ENCODE data around the gene SPATA17. TPM values are rescaled to one million over a fixed set of nuclear protein-coding genes. Genes with fewer than 3 reads are reported as not detected.

Gene SPATA17
- polyA plus RNA-seq, 4 donors: 1.7 to 16.3 (median 14.4) TPM

DNA sequence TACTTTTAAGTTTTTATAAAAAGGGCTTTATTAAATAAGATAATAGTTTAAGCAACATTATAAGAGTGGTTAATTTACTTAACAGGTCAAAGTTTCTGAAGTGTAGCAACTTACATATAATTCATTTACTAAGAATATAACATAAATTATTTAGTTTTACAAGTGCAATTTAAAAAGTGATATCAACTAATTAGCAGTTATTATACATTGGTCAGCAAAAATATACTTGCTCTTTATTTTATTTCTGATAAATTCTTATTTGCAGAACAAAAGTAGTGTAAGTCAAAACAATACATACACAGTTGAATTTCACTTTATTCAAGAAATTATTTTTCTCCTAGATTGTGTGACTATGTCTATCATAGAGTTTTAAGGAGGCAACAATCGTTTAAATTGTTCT, 215.6 kb downstream of the SPATA17 start:
- DNase-seq (ENCODE audit: low read depth in 4 of 4, low spot score in 3 of 4): no peak

DNA sequence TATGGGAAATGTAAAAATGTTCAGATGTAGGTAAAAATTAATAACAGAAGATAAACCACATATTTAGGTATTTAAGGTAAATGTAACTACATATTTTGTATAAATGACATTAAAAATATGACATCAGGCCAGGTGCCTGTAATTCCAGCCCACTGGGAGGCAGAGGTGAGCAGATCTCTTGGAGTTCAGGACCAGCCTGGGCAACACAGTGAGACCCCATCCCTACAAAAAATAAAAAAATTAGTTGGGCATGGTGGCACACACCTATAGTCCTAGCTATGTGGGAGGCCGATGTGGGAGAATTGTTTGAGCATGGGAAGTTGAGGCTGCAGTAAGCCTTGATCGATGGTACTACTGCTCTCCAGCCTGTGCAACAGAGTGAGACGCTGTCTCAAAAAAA, 216.5 kb downstream of the SPATA17 start:
- DNase-seq (ENCODE audit: low read depth in 4 of 4, low spot score in 3 of 4): no peak

DNA sequence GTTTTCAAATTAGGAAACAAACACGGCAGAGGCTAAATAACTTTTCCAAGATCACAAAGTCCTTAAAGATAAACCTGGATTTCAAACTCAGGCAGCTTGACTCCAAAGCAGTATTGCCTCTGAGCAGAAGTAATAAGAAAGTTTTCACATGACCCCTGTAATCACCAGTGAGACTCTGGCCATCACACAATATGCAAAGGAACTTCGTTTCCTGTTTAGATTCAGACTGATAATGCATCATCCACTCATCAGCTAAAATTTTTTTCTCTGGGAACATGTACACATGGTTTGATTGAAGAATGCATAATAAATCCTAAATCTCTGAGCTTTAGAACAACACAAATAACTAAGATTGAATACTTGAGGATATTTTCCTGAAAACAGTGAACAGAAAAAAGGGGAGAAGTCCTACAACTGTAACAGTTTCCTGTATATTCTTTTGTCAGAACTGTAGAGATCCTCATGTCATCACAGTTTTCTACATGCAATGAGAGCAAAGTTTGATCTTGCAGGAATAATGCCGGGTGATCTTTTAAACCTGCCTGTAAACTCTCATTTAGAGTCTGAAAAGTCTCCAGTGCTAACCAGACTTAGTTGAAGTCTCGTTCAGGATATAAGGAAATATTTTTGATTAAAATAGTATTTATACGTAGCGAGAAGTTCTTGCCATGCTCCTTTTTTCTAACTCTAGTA, 225.3 kb downstream of the SPATA17 start:
- DNase-seq (ENCODE audit: low read depth in 4 of 4, low spot score in 3 of 4): no peak

DNA sequence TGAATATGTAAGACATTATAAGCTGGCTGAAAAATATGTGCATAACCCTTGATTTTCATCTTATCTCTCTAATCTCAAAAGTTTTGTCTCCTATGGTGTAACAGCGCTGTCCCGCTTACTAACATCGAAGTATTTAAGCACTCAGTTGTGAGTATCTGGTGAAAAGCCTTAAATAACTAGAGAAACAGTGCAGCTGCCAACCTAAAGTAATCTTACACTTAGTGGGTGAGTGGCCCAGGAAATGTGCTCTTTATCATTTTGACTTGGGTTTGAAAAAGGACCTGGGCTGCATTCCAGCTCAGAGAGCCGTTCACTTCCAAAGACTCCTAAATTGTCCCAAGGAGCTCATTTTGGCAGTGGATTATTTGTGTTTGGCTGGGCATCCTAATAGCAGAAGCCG, 225.9 kb downstream of the SPATA17 start:
- peak in 1 of 4 donors; percentile 36 for DNase-seq (ENCODE audit: low read depth in 4 of 4, low spot score in 3 of 4)

DNA sequence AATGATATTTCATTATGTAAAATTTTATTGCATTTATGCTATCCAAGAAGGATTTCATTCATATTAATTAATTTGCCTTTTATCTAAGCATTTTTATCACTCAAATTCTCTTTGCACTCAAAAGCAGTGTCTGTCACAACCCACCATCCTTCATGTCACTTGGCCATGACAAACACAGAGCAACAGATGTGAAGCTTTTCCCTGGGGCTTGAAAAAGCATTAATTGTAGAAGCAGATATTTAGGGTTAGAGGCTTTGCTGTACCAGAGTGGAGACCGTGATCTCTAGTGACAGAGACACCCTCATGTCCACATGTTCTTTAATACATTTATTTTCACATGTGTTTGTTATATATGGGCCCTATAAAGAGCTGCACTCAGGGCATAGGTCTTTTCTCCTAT, 230.5 kb downstream of the SPATA17 start:
- no peak for DNase-seq (ENCODE audit: low read depth in 4 of 4, low spot score in 3 of 4)

DNA sequence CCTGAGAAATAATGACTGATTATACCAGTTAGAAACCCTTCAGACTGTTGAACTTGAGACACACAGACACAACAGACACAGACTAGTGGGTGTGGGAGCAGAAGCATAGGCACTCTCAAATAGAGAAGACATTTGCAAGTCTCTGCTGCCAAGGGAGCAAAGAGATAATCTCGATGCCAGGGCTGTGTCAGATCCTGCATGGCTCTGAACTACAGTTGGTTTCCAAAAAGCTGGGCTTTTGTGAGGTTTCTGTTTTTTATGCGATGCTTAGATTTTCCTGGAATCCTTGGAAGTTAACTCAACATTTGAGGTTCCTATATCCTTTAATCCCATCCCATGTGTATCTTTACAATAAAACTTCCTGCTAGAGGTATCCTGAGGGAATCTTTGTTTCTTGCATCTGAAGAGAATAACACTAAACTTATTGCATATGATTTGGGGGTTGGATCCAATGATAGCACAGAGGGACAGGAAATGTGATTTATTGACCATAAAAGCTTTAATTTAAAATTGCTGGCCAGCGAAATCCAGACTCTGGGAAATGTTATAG, 236.4 kb downstream of the SPATA17 start:
- no peak for DNase-seq (ENCODE audit: low read depth in 4 of 4, low spot score in 3 of 4)

DNA sequence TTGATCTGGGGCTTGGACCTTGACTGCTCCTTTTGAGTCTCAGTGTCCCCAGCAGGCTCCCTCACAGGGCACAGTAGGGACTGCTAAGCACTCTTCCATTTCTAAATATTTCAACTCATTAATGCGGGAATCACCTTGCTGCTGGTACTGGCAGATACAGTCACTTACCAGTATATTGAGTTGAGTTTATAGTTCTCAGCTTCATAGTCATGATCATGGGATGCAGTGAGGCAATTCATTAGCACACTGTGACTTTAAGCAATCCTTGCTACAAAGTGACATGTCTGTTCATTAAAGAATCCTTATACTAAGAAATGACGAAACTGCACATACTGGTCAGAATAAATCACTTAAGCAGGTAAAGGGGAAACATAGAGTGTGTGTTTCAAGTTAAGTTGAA, 240.8 kb downstream of the SPATA17 start:
- DNase-seq (ENCODE audit: low read depth in 4 of 4, low spot score in 3 of 4): no peak

DNA sequence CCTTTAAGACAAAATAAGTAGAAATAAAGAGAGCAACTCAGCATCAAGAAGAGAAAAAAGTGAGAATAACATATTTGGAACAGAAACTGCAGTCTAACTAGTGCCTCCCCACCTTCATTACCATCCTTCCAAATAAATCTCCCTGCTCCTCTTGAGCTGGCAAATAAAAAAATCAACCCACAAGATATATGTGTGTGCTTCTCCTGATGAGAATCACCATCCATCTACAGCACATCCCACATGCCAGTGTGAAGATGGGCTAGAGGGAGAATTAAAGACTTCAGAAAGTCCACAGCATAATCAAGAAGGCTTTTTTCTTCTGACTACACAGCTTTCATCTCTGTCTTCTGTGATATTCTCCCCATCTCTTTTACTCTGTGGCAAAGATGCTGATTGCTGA, 244.1 kb downstream of the SPATA17 start:
- no peak for DNase-seq (ENCODE audit: low read depth in 4 of 4, low spot score in 3 of 4)

DNA sequence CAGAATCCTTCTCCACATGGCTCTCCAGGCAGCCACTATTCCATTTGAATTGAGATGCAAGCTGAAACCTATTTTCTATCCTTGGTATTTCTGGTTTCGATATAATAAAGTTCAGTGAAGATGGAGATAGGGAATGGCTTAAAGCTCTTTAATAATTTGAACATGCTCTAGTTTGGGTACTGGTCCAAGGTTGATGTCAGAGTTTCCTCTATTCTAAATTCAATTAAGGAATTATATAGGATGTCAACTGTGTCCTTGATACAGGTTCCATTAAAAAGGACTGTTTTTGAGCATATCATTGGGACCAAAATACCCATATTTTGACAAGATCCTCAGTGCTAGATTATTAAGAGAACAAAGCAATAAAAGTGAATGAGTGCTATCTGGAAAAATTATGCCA, 245.3 kb downstream of the SPATA17 start:
- no peak for DNase-seq (ENCODE audit: low read depth in 4 of 4, low spot score in 3 of 4)

DNA sequence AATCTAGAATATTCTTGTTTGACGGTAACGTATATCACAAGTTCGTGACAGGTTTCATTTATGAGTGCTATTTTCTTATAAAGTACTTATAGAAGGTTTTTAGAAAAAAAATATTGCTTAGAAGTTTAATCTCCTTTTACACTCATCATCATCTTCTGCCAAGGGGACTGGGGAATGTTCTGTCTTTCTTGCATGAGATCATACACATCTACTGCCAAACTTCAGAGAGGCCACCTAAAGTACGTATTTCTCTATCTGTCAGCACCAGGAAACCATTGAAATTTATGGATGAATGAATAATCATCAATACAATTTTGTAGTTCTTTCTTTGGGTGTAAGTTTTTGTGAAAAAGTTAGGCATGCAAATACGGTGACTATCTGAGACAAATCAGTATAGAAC, 245.8 kb downstream of the SPATA17 start:
- DNase-seq (ENCODE audit: low read depth in 4 of 4, low spot score in 3 of 4): no peak

DNA sequence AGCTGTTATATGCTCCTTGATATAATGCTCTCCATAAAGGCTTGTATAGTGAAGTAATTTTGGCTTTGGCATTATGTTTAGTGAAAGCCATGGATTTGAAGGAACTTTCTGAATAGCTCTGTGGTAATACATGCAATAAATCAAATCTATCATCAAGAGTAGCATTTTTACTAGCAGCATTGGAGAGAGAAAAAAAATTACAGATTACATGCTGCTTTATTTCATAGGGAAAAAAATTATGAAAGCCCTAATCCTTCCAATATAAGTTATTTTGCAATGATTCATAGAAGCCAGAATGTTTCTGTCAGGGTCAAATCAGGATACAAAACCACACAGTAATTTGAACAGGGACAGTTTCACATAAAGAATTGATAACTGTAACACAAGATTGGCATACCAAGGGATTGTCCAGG, 250.0 kb downstream of the SPATA17 start:
- no peak for DNase-seq (ENCODE audit: low read depth in 4 of 4, low spot score in 3 of 4)

DNA sequence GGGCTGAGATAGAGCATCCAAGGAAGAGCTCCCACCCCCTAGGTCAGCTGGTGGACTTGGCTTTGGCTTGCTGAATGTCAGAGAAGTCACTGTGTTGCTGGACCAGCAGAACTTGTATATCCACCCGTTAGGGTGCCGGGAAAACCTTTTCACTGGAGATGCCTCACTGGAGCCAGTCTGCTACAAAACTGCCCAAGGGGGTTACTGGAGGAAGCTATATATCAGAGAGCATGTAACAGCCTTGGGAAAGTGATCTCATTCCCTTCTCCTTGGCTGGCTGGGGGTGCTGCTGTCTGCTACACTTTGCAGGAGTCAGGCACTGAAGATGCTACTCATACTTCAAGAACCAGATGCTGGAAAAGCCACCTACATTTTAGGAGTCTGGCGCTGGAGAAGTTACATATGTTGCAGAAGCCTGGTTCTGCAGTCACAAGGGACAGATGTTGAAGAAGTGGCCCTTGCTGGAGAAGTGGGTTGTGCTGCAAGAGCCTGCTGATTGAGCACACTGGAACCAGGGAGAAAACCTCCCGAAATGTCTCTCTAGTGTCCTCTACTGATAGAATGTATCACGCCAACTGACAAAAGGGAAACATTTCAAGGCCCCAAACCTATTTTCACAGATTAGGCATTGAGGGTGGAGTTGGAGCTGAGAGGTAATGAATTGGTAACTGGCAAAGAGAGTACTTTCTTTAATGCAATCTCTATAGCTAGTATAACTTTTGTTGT, 250.6 kb downstream of the SPATA17 start:
- no peak for DNase-seq (ENCODE audit: low read depth in 4 of 4, low spot score in 3 of 4)

DNA sequence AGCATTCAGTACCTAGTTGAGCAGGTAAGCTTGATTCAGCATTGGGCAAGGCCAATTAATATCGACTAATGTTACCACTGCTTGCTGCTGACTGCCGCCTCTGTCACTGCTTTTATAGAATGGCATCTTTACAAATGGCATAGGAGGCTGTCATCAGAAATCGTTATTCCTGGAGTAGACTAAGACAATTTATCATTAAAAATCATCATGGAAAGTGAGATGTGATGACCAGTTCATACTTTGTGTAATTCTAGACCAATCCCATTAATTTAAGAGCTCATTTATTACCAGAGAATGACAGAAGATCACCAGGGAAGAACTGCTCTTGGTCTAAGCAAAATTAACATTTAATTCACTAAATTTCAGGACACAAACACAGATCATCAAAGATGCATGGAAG, 254.0 kb downstream of the SPATA17 start:
- no peak for DNase-seq (ENCODE audit: low read depth in 4 of 4, low spot score in 3 of 4)

DNA sequence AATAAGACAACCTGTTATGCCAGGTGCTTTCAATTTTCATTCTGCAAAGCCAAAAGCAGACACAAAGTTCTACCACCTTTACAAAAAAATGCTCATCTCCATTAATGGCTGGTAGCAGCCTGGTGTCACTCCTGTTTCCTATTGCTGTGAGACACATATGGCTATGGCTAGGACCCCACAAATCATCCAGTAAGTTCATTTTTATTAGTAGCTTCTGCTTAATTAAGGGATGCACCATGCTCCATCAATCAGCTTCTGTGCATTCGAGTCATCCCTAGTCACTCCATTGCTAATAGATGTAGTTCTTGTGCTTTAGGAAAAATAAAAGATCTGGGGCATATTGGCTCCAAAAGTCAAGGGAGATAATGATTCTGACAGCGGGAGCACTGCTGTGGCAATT, 257.2 kb downstream of the SPATA17 start:
- no peak for DNase-seq (ENCODE audit: low read depth in 4 of 4, low spot score in 3 of 4)

DNA sequence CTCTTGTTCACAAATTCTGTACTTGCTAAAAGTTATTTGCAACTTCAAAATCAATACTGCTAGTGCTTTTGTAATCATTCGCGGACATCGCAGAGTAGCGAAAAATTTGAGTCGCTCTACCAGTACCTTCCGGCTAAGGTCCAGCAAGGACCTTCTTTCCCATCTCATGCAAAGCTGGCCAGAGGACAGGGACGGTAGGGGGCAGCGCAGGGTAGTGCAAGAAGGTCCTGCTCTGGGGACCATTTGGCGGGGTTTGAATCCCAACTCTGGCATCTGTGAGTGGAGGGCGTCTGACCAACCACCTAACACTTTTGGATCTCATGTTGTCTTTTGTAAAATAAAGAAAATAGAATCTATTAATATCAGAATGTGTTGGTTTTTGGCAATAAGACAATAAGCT, 258.3 kb downstream of the SPATA17 start:
- no peak for DNase-seq (ENCODE audit: low read depth in 4 of 4, low spot score in 3 of 4)

DNA sequence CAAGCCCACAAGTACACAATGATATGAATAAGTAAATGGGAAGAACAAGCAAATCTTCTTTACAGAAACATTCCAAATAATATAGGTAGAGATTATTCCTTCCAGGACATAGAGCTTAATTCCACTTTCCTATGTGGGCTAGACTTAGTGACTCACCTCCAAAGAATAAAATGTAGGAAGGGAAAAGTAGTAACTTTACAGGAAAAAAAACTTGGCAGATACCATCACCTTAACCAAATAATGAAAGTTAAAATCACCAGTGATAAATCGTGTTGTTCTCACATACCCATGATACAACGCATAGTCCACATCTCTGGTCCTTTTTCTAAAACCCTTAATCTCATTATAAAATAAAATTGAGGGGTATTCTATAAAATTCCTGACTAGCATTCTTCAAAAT, 260.8 kb downstream of the SPATA17 start:
- DNase-seq (ENCODE audit: low read depth in 4 of 4, low spot score in 3 of 4): no peak

DNA sequence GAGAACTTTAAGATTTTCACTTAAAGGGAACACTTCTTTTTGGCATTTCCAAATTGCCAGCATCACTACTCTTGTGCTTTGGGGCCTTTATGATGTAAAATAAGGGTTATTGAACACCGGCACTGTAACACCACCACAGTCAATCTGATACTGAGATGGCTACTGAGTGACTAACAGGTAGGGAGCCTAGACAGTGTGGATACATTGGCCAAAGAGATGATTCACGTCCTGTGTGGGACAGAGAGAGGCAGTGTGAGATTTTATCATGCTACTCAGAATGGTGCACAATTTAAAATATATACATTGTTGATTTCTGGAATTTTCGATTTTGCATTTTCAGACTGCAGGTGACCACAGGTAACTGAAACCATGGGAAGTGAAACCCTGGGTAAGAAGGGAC, 261.6 kb downstream of the SPATA17 start:
- no peak for DNase-seq (ENCODE audit: low read depth in 4 of 4, low spot score in 3 of 4)

DNA sequence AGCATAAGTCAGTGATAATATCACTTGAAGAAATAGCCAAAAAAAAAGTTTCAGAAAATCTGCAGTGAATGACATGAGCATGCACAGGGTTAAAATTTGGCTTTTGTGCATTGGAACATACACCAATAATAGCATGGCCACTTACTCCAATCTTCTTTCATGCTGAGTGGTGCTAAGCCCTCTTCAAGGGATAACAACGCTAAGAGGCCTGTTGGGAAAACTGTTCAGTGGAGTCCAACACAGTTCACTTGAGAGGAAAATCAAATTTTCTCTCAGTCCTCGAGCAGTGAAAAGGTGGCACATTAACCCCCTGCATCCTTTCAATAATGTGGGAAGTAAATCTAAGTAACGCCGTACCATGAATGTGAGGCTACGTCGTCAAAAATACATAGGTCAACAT, 264.7 kb downstream of the SPATA17 start:
- DNase-seq (ENCODE audit: low read depth in 4 of 4, low spot score in 3 of 4): no peak

DNA sequence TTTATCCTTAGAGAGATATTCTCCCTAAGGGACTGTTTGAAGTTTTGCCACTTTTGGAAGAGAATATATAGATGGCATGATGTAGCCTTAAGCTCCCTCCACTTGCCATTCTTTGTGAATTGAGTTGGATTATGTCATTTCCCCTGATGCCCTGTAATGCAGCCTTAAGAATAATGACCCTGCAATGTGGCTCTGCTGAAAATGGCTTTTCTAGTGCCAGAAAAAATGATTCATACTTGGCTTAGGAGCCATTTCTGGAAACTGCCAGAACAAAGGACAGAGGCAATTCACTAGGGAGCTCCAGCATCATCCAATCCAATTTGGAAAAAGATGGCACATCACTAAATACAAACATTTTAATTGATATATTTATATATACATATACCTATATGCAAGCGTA, 265.3 kb downstream of the SPATA17 start:
- no peak for DNase-seq (ENCODE audit: low read depth in 4 of 4, low spot score in 3 of 4)

DNA sequence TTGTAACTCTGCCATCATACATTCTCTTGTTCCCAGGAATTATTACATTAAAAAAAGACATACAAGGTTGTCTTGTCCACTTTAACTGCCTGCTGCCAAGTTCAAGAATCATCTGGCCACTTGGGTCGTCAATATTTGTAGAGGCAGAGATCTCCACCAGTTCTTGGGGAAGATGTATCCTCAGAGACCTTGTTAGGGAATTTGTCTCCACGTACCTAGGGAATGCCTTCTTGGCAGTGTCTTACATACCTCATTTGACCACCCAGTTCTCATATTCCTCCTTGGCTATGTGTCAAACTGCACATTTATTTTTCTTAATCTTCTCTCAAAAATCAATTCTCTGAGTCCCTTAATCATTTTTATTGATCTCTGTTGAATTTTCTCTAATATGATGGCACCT, 266.0 kb downstream of the SPATA17 start:
- no peak for DNase-seq (ENCODE audit: low read depth in 4 of 4, low spot score in 3 of 4)

DNA sequence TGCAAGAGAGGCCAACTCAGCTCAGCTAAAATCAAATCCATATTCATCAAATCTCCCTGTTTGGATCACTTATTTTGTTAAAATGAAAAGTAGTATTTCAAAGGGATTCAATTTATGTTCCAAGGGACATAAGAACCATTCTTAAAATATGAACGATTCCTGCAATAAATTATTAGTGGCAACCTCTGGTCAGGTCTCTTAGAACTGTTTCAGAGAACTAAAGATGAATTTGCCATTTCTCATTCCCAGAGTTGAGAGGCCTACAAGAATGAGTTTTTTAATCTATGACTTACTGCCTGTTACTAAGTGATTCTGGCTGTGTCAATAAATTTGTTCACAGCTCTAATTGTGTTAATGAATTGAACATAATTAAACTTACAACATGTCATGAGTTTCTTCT, 268.5 kb downstream of the SPATA17 start:
- DNase-seq (ENCODE audit: low read depth in 4 of 4, low spot score in 3 of 4): no peak

DNA sequence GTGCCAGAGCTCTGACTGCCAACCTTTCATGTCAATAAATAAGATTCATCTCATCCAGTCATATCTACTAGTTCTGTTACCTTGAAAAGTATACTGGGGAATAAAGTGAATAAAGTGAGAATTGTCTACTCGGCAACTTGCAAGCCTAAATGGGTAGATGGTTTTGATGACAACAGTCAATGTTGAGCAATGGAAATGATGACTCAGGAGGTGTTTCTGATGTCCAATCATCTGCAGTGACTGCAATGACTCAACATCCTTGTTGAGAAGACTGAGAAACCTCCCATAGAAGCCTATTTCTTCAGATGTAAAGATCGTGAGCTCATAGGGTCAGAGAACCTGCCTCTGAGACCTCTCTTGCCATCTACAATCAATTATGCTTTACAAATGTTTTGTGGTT, 276.4 kb downstream of the SPATA17 start:
- no peak for DNase-seq (ENCODE audit: low read depth in 4 of 4, low spot score in 3 of 4)
